A549 (cell line): ENCODE results near the gene SLC17A7. TPM values are rescaled to one million over a fixed set of nuclear protein-coding genes. Genes with fewer than 3 reads are reported as not detected.

Source experiments
- ATAC-seq, 2 experiments: fragments of 200-7000 bp in 1 of 2; fragments of >200 bp in 1 of 2; cut with Nextera tagmentation in 1 of 2; cut with Tn5 transposase in 1 of 2; 3 replicates each; pipeline versions ENCODE4 v1.8.0 to v1.9.1; 2018 to 2020; ENCODE audit warnings: mild to moderate bottlenecking in 1 of 2, moderate library complexity in 1 of 2
- CTCF ChIA-PET: fragments of 300-600 bp; sonication (Branson Sonifier 250); formaldehyde crosslinking; extraction: SDS; loops from one replicate; lab custom pipeline; 2021; ENCODE audit warnings: antibody characterized with exemption, inconsistent platforms; lab: Yijun Ruan, JAX
- POLR2A ChIA-PET: fragments of 350-600 bp; formaldehyde crosslinking; extraction: SDS; loops from one replicate; lab custom pipeline; 2021; ENCODE audit warnings: antibody characterized with exemption, inconsistent platforms; lab: Yijun Ruan, JAX
- DNase-seq, 2 experiments: peaks; one replicate each; pipeline versions ENCODE4 v3.0.0 to v3.0.0-alpha.2; 2011 to 2016; ENCODE audit warnings: low read depth in 1 of 2, low spot score in 1 of 2
- FAIRE-seq: peaks from 2 replicates; lab custom pipeline; 2011; peaks lifted over from hg19 to GRCh38; lab: Jason Lieb, UNC
- H3K27ac ChIP-seq, 2 experiments: fragments of >200 bp; sonication (Bioruptor Twin); formaldehyde crosslinking; 3 replicates each; pipeline ENCODE4 v1.5.1; 2016 to 2017
- H3K4me1 ChIP-seq: fragments of >200 bp; sonication (Bioruptor Twin); formaldehyde crosslinking; 3 replicates; pipeline ENCODE4 v1.6.1; 2016
- H3K4me2 ChIP-seq: fragments of >200 bp; sonication (Bioruptor Twin); formaldehyde crosslinking; 3 replicates; pipeline ENCODE4 v1.6.1; 2016
- H3K4me3 ChIP-seq: fragments of >200 bp; sonication (Bioruptor Twin); formaldehyde crosslinking; 3 replicates; pipeline ENCODE4 v1.5.1; 2016
- H3K9me3 ChIP-seq: fragments of >200 bp; sonication (Bioruptor Twin); formaldehyde crosslinking; 3 replicates; pipeline ENCODE4 v1.6.1; 2016
- BHLHE40 ChIP-seq: IDR thresholded peaks from 2 replicates; pipeline ENCODE4 v1.6.1; 2012; ENCODE audit warnings: low read depth, low read length, inconsistent platforms
- CHD2 ChIP-seq: fragments of 150-350 bp; IDR thresholded peaks from 2 replicates; pipeline ENCODE4 v1.6.1; 2014; ENCODE audit warnings: low read length; ENCODE audit not compliant: partially characterized antibody
- GATA3 ChIP-seq: IDR thresholded peaks from 2 replicates; pipeline ENCODE4 v1.6.1; 2012; ENCODE audit warnings: borderline replicate concordance
- HOXA7 ChIP-seq: fragments of 250-450 bp; sonication (Bioruptor Pico); IDR thresholded peaks from 2 replicates; pipeline ENCODE4 v1.5.0; 2020; ENCODE audit warnings: mild to moderate bottlenecking, moderate library complexity
- HOXB5 ChIP-seq: fragments of 250-450 bp; sonication (Bioruptor Pico); IDR thresholded peaks from 2 replicates; pipeline ENCODE4 v1.5.0; 2020; ENCODE audit warnings: mild to moderate bottlenecking, moderate library complexity
- JUN ChIP-seq, 2 experiments: fragments of >200 bp; sonication (Bioruptor Twin); formaldehyde crosslinking; IDR thresholded peaks; 2 replicates in 1 of 2; 3 replicates in 1 of 2; pipeline ENCODE4 v1.6.1; 2016 to 2017
- KDM1A ChIP-seq: fragments of 200-600 bp; sonication (generic); IDR thresholded peaks from 2 replicates; pipeline ENCODE4 v1.6.1; 2016; ENCODE audit warnings: low read depth, mild to moderate bottlenecking
- KDM5A ChIP-seq: fragments of 200-600 bp; sonication (generic); IDR thresholded peaks from 2 replicates; pipeline ENCODE4 v1.6.1; 2016; ENCODE audit warnings: antibody characterized with exemption, mild to moderate bottlenecking
- MYC ChIP-seq: IDR thresholded peaks from 2 replicates; pipeline ENCODE4 v1.6.1; 2012; ENCODE audit warnings: mild to moderate bottlenecking, inconsistent platforms, low read length, improper control_type of control experiment, borderline replicate concordance
- NR3C1 ChIP-seq: fragments of >200 bp; sonication (Bioruptor Twin); formaldehyde crosslinking; IDR thresholded peaks from 3 replicates; pipeline ENCODE4 v1.6.1; 2017
- POLR2A ChIP-seq: IDR thresholded peaks from 2 replicates; pipeline ENCODE4 v1.6.1; 2012; ENCODE audit warnings: mild to moderate bottlenecking, low read length
- RARB ChIP-seq: fragments of 250-450 bp; sonication (Bioruptor Pico); IDR thresholded peaks from 2 replicates; pipeline ENCODE4 v1.8.0; 2021; ENCODE audit warnings: mild to moderate bottlenecking, moderate library complexity
- RNF2 ChIP-seq: fragments of 200-600 bp; sonication (generic); IDR thresholded peaks from 2 replicates; pipeline ENCODE4 v1.6.1; 2016; ENCODE audit warnings: low read depth, mild to moderate bottlenecking, antibody characterized with exemption, moderate library complexity, borderline replicate concordance
- SREBF2 ChIP-seq: fragments of 450-650 bp; IDR thresholded peaks from 2 replicates; pipeline ENCODE4 v1.6.1; 2014; ENCODE audit warnings: mild to moderate bottlenecking, moderate library complexity
- WGBS: methylation state at CpG from one replicate; pipeline ENCODE4 v1.1.6; 2017; ENCODE audit errors: missing lambda C conversion rate; 5-methylcytosine and 5-hydroxymethylcytosine counted together
- polyA plus RNA-seq, 4 experiments: library from polyadenylated mRNA; depleted of rRNA in 3 of 4; stranded (reverse); fragments of >200 nt; fragmentation: RNase III in 1 of 4; extraction: RNeasy Plus Mini Kit Qiagen cat#74134 plus additional on column Dnase treatment in 1 of 4; gene quantifications; 2 replicates in 3 of 4; 3 replicates in 1 of 4; pipeline ENCODE4 v1.2.3, GENCODE V29; 2011 to 2017
- TF ChIP-seq, protein P1 (sequence below): IDR thresholded peaks from 2 replicates; pipeline ENCODE4 v1.6.1; 2012
- TF ChIP-seq, protein P2 (sequence below): fragments of 200-600 bp; sonication (generic); IDR thresholded peaks from 2 replicates; pipeline ENCODE4 v1.6.1; 2016; ENCODE audit warnings: antibody characterized with exemption, mild to moderate bottlenecking, moderate library complexity
- TF ChIP-seq, protein P3 (sequence below): IDR thresholded peaks from 2 replicates; pipeline ENCODE4 v1.6.1; 2012
- TF ChIP-seq, protein P4 (sequence below): IDR thresholded peaks from 2 replicates; pipeline ENCODE4 v1.6.1; 2012; ENCODE audit warnings: low read depth, borderline replicate concordance
- TF ChIP-seq, protein P5 (sequence below): fragments of >200 bp; sonication (Bioruptor Twin); formaldehyde crosslinking; IDR thresholded peaks from 3 replicates; pipeline ENCODE4 v1.6.1; 2016
- TF ChIP-seq, protein P6 (sequence below): fragments of 450-650 bp; IDR thresholded peaks from 2 replicates; pipeline ENCODE4 v1.6.1; 2014; ENCODE audit warnings: antibody characterized with exemption

Gene SLC17A7
- polyA plus RNA-seq, 2 of the 4 experiments (the other 2 are of a cell fraction) = 0.39 to 0.48 TPM

DNA sequence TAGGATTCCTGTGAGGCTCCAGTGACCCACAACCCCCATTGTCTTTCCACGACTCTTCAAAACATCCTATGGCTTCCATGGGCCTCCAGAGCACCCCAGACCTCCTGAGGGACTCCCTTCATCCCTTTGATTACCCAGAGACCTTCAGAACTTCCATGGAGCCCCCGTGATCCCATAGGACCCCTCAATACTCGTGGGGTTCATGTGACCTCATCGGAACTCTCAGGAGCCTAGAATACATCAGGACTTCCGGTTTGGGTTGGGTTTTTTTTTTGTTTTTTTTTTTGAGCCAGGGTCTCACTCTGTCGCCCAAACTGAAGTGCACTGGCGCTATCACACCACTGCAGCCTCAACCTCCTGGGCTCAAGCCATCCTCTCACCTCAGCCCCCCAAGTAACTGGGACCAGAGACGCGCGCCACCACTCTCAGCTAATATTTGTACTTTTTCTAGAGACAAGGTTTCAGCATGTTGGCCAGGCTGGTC lies 12.5 kb upstream of the SLC17A7 start (continued):
- TF ChIP-seq, protein P1, sequence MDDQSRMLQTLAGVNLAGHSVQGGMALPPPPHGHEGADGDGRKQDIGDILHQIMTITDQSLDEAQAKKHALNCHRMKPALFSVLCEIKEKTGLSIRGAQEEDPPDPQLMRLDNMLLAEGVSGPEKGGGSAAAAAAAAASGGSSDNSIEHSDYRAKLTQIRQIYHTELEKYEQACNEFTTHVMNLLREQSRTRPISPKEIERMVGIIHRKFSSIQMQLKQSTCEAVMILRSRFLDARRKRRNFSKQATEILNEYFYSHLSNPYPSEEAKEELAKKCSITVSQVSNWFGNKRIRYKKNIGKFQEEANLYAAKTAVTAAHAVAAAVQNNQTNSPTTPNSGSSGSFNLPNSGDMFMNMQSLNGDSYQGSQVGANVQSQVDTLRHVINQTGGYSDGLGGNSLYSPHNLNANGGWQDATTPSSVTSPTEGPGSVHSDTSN = no peak
- TF ChIP-seq KDM1A = no peak
- TF ChIP-seq, protein P2, sequence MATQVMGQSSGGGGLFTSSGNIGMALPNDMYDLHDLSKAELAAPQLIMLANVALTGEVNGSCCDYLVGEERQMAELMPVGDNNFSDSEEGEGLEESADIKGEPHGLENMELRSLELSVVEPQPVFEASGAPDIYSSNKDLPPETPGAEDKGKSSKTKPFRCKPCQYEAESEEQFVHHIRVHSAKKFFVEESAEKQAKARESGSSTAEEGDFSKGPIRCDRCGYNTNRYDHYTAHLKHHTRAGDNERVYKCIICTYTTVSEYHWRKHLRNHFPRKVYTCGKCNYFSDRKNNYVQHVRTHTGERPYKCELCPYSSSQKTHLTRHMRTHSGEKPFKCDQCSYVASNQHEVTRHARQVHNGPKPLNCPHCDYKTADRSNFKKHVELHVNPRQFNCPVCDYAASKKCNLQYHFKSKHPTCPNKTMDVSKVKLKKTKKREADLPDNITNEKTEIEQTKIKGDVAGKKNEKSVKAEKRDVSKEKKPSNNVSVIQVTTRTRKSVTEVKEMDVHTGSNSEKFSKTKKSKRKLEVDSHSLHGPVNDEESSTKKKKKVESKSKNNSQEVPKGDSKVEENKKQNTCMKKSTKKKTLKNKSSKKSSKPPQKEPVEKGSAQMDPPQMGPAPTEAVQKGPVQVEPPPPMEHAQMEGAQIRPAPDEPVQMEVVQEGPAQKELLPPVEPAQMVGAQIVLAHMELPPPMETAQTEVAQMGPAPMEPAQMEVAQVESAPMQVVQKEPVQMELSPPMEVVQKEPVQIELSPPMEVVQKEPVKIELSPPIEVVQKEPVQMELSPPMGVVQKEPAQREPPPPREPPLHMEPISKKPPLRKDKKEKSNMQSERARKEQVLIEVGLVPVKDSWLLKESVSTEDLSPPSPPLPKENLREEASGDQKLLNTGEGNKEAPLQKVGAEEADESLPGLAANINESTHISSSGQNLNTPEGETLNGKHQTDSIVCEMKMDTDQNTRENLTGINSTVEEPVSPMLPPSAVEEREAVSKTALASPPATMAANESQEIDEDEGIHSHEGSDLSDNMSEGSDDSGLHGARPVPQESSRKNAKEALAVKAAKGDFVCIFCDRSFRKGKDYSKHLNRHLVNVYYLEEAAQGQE = no peak
- no peak for TF ChIP-seq RNF2
- TF ChIP-seq MYC = no peak
- no peak for TF ChIP-seq SREBF2
- no peak for TF ChIP-seq KDM5A
- TF ChIP-seq BHLHE40 = no peak

DNA sequence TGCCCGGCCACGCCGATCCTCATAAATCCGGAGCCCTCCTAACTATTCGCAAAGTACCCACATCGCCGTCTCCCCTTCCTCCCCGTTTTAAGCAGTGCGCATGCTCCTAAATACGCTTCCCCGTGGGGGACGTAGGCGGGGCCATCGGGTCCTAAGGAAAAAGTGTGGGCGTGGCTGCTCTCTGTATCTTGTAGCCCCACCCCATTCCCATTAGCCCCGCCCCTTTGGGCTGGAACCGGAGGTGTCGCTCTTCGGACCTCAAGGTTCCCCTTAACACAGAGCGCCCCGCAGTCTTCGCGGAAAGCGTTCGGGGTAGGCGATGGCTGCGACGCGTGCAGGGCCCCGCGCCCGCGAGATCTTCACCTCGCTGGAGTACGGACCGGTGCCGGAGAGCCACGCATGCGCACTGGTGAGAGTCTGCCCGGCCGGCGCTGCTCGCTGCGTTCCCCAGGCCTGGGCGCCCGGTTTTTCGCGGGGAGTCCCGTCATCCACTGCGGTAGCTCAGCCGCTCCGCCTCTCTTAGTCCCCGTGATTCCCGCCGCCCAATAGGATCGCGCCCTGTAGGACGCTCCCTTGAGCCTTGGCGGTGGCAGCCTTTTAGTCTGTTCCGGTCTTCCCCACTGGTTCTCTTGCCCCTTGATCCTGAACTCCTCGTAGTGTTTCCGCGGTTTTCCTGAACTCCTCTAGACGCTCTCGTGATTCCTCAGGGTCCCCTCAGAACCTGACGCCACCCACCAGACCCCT lies 11.9 kb upstream of the SLC17A7 start, which contains the start of gene ALDH16A1:
Gene ALDH16A1 (plus strand): TSS at position 213 of the 744 bp plus-strand sequence. CDS start 107 bp downstream, at position 320.
- 2% methylated on average over 38 of the region's 66 CpGs for WGBS
- H3K27ac ChIP-seq = peak within 1 kb of the TSS; percentile 93 to 99
- no peak for FAIRE-seq
- H3K4me1 ChIP-seq = peaks cover 25% of the 10 kb centered on the region
- peak within 1 kb of the TSS; percentile 90 for H3K4me3 ChIP-seq
- no peaks in the 10 kb centered on the region for H3K9me3 ChIP-seq
- peak within 1 kb of the TSS; percentile 89 for H3K4me2 ChIP-seq
- peak; percentile 88 to 92 for ATAC-seq
- CTCF ChIA-PET = interaction anchor here (0.5 to 19.0 kb wide), 7 partner anchors 10 to 254 kb away, joined by 3 to 244 read pairs (median 5); partner anchors contain the start of genes FLT3LG and KASH5
- TF ChIP-seq, protein P3, sequence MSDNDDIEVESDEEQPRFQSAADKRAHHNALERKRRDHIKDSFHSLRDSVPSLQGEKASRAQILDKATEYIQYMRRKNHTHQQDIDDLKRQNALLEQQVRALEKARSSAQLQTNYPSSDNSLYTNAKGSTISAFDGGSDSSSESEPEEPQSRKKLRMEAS = peak; percentile 84
- TF ChIP-seq HOXB5 (CRISPR knock-in tag) (0 out of 2 replicates have a peak, but pooled peaks have one; percentile 13), JUN (IDR thresholded peaks at IDR 0.05) (peak; percentile 68 to 95; a peak in 4 of 5 replicates), KDM1A (no peak), NR3C1 (no peak), CHD2 (peak; percentile 74), GATA3 (peak; percentile 5; the same call in 1 of the 2 replicates), POLR2A (peak; percentile 85), RARB (peak; percentile 63; the same call in 1 of the 2 replicates), HOXA7 (CRISPR knock-in tag) (no peak)
- TF ChIP-seq, protein P2 = peak; percentile 52
- TF ChIP-seq, protein P1 = 0 out of 2 replicates have a peak, but pooled peaks have one; percentile 71
- TF ChIP-seq, protein P4, sequence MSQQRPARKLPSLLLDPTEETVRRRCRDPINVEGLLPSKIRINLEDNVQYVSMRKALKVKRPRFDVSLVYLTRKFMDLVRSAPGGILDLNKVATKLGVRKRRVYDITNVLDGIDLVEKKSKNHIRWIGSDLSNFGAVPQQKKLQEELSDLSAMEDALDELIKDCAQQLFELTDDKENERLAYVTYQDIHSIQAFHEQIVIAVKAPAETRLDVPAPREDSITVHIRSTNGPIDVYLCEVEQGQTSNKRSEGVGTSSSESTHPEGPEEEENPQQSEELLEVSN = peak; percentile 57
- TF ChIP-seq, protein P5, sequence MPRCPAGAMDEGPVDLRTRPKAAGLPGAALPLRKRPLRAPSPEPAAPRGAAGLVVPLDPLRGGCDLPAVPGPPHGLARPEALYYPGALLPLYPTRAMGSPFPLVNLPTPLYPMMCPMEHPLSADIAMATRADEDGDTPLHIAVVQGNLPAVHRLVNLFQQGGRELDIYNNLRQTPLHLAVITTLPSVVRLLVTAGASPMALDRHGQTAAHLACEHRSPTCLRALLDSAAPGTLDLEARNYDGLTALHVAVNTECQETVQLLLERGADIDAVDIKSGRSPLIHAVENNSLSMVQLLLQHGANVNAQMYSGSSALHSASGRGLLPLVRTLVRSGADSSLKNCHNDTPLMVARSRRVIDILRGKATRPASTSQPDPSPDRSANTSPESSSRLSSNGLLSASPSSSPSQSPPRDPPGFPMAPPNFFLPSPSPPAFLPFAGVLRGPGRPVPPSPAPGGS = peak; percentile 94; the same call in 2 of the 3 replicates
- TF ChIP-seq, protein P6, sequence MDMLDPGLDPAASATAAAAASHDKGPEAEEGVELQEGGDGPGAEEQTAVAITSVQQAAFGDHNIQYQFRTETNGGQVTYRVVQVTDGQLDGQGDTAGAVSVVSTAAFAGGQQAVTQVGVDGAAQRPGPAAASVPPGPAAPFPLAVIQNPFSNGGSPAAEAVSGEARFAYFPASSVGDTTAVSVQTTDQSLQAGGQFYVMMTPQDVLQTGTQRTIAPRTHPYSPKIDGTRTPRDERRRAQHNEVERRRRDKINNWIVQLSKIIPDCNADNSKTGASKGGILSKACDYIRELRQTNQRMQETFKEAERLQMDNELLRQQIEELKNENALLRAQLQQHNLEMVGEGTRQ = peak; percentile 92
- POLR2A ChIA-PET = interaction anchor here (0.5 to 1.5 kb wide), 25 partner anchors 10 to 304 kb away, joined by 3 to 11 read pairs (median 4); partner anchors contain the start of genes DKKL1, FLT3LG, NOSIP and PRMT1
- peak; percentile 99 for DNase-seq
